Breast epithelium (tissue), 4 donors: Measurements from ENCODE around the gene CLDN20. TPM values are rescaled to one million over a fixed set of nuclear protein-coding genes. Genes with fewer than 3 reads are reported as not detected.

ENCODE experiments used
- DNase-seq, 2 donors: peaks; one replicate each; pipeline ENCODE4 v3.0.0-alpha.2; 2019; ENCODE audit warnings: low spot score in 2 of 2
- H3K27ac ChIP-seq, 2 donors: fragments of 200-600 bp; sonication (generic) in 1 of 2; one replicate each; pipeline ENCODE4 v1.5.1; 2016 to 2019; ENCODE audit warnings: mild to moderate bottlenecking in 1 of 2
- H3K27me3 ChIP-seq, 2 donors: fragments of 200-600 bp; sonication (generic) in 1 of 2; one replicate each; pipeline versions ENCODE4 v1.5.1 to v1.6.0; 2017 to 2019; ENCODE audit warnings: control low read depth in 1 of 2, mild to moderate bottlenecking in 1 of 2
- H3K36me3 ChIP-seq: fragments of 200-600 bp; one replicate; pipeline ENCODE4 v1.5.1; 2019
- H3K4me1 ChIP-seq, 2 donors: fragments of 200-600 bp; sonication (generic); one replicate each; pipeline ENCODE4 v1.5.1; 2016 to 2019; ENCODE audit warnings: control low read depth in 1 of 2
- H3K4me3 ChIP-seq, 3 donors: fragments of 200-600 bp; sonication (generic); 1 replicate in 2 of 3; 2 replicates in 1 of 3; pipeline ENCODE4 v1.5.1; 2016 to 2019; ENCODE audit warnings: mild to moderate bottlenecking in 3 of 3, moderate library complexity in 2 of 3
- H3K9me3 ChIP-seq, 2 donors: fragments of 200-600 bp; sonication (generic) in 1 of 2; one replicate each; pipeline ENCODE4 v1.5.1; 2016 to 2019; ENCODE audit warnings: control low read depth in 1 of 2
- CTCF ChIP-seq, 3 donors: fragments of 450-650 bp; IDR thresholded peaks; one replicate each; pipeline ENCODE4 v1.5.1; 2016 to 2017; ENCODE audit warnings: antibody characterized with exemption in 3 of 3, mild to moderate bottlenecking in 3 of 3, moderate library complexity in 3 of 3
- POLR2A ChIP-seq: fragments of 450-650 bp; IDR thresholded peaks from one replicate; pipeline ENCODE4 v1.6.1; 2016; ENCODE audit warnings: antibody characterized with exemption, mild to moderate bottlenecking, moderate library complexity
- POLR2AphosphoS5 ChIP-seq, 3 donors: sonication (generic); formaldehyde crosslinking; IDR thresholded peaks; one replicate each; pipeline ENCODE4 v1.6.1; 2017; ENCODE audit warnings: antibody characterized with exemption in 3 of 3
- intact Hi-C: fragments of 100-400 bp; cut with DNase I; formaldehyde crosslinking; loops from one replicate; pipeline ENCODE4 v1.15.1; 2023; ENCODE audit warnings: low total_unique reads
- total RNA-seq, 3 donors: library from RNA; depleted of rRNA; stranded (reverse); fragments of >200 nt; gene quantifications; one replicate each; pipeline ENCODE4 v1.1.0, GENCODE V29; 2016

Gene CLDN20
- total RNA-seq, 3 donors from 2014 or later: not detected

- no peaks in the 10 kb centered on the region for H3K36me3 ChIP-seq
- DNase-seq: no peak
- no peak for TF ChIP-seq POLR2A
- TF ChIP-seq POLR2AphosphoS5 (IDR thresholded peaks at IDR 0.05): no peak
- TF ChIP-seq CTCF (IDR thresholded peaks at IDR 0.05): no peak
- no peak overlapping the region for H3K27ac ChIP-seq
- H3K27me3 ChIP-seq: no peaks in the 10 kb centered on the region
- peaks cover 4 to 5% of the 10 kb centered on the region in 2 donors for H3K9me3 ChIP-seq
- intact Hi-C loops: no loop called here
- H3K4me3 ChIP-seq: no peak overlapping the region
- H3K4me1 ChIP-seq: no peaks in the 10 kb centered on the region
These were observed 28.7 kb upstream of the CLDN20 start for GRCh38 chr6:155235087-155235486.

DNA sequence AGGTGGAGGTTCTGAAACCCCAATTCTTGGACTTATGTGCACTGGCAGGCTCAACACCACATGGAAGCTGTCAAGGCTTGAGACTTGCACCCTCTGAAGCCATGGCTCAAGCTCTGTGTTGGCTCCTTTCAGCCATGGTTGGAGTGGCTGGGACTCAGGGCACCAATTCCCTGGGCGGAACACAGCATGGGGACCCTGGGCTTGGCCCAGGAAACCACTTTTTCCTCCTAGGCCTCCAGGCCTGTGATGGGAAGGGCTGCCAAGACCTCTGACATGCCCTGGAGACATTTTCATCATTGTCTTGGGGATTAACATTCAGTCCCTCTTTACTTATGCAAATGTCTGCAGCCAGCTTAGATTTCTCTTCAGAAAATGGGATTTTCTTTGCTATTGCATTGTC is 26.2 kb upstream of the CLDN20 start:
- H3K4me3 ChIP-seq: no peak overlapping the region
- no peaks in the 10 kb centered on the region for H3K27me3 ChIP-seq
- intact Hi-C loops: no loop called here
- no peak overlapping the region for H3K27ac ChIP-seq
- no peak for DNase-seq
- no peaks in the 10 kb centered on the region for H3K36me3 ChIP-seq
- no peaks in the 10 kb centered on the region for H3K4me1 ChIP-seq
- H3K9me3 ChIP-seq: peaks cover 4 to 5% of the 10 kb centered on the region in 2 donors
- TF ChIP-seq CTCF (IDR thresholded peaks at IDR 0.05) (no peak), POLR2AphosphoS5 (IDR thresholded peaks at IDR 0.05) (no peak), POLR2A (no peak)

DNA sequence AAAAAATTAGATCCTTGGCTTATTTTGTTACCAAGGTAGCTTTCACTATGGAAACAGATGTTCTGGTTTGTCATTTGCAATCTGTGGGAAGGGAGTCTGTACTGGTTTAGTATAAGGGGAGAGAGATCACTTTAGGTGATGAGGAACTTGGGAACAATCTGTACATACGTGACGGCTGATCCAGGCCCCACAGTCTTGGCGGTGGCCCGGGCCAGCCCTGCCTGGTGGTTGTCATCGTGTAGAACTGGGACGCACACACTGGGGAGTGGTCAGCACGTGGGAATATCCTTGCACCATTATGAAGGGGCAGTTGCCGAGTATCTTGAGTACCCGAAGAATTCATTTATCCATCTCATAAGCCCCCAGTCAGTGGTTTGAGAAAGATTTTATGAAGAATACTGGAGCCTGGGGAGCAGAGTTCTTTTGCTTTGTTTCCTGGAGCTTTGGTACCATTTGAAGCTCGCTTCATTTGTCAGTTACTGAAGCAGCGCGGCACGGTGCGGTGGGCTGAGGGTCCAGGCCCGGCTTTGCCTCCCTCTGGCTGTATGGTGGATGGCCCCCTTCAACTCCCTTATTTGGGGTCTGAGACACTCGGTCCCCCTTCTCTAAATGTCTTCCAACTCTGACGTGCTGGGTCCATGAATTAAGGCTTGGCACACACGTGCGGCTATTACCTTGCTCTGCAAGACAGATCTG is 22.8 kb upstream of the CLDN20 start:
- TF ChIP-seq POLR2AphosphoS5 (IDR thresholded peaks at IDR 0.05) (no peak), CTCF (IDR thresholded peaks at IDR 0.05) (no peak), POLR2A (no peak)
- intact Hi-C loops: no loop called here
- no peaks in the 10 kb centered on the region for H3K27me3 ChIP-seq
- no peaks in the 10 kb centered on the region for H3K36me3 ChIP-seq
- no peak overlapping the region for H3K27ac ChIP-seq
- no peak for DNase-seq
- peaks cover 4 to 5% of the 10 kb centered on the region in 2 donors for H3K9me3 ChIP-seq
- H3K4me3 ChIP-seq: no peak overlapping the region
- H3K4me1 ChIP-seq: no peaks in the 10 kb centered on the region

GRCh38 chr6:155241966-155242365 is 21.8 kb upstream of the CLDN20 start:
- TF ChIP-seq CTCF (IDR thresholded peaks at IDR 0.05) (no peak), POLR2AphosphoS5 (IDR thresholded peaks at IDR 0.05) (no peak), POLR2A (no peak)
- H3K4me3 ChIP-seq: no peak overlapping the region
- intact Hi-C loops: no loop called here
- no peak overlapping the region for H3K27ac ChIP-seq
- DNase-seq: no peak
- H3K4me1 ChIP-seq: no peaks in the 10 kb centered on the region
- peaks cover 4 to 5% of the 10 kb centered on the region in 2 donors for H3K9me3 ChIP-seq
- no peaks in the 10 kb centered on the region for H3K27me3 ChIP-seq
- no peaks in the 10 kb centered on the region for H3K36me3 ChIP-seq

GRCh38 chr6:155244434-155244833 is 19.4 kb upstream of the CLDN20 start:
- Histone ChIP-seq H3K27me3 (no peaks in the 10 kb centered on the region), H3K9me3 (no peaks in the 10 kb centered on the region), H3K4me3 (no peak overlapping the region), H3K27ac (no peak overlapping the region), H3K4me1 (no peaks in the 10 kb centered on the region), H3K36me3 (no peaks in the 10 kb centered on the region)
- no peak for DNase-seq
- intact Hi-C loops: no loop called here
- no peak for TF ChIP-seq POLR2A

DNA sequence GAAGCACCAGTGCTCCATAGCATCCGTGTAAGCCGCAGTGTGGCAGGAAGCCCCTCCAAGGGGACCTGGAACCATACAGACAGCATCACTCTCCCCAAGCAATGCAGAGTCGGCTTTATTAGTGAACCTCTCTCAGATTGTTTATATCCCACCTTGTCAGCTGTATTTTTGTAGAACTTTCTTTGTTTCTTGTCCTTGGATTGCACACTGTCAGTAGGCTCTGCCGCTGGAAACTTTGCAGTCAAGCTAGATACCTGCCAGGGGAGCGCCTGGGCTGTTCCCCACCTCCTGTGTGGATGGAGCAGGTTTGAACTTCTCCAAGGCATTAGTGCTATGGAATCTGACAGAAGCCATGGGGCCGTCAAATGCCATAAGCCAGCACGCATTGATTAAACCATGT is 18.6 kb upstream of the CLDN20 start:
- intact Hi-C loops: no loop called here
- DNase-seq: no peak
- no peak overlapping the region for H3K4me3 ChIP-seq
- no peaks in the 10 kb centered on the region for H3K36me3 ChIP-seq
- H3K9me3 ChIP-seq: no peaks in the 10 kb centered on the region
- TF ChIP-seq POLR2A: no peak
- TF ChIP-seq POLR2AphosphoS5 (IDR thresholded peaks at IDR 0.05): no peak
- TF ChIP-seq CTCF (IDR thresholded peaks at IDR 0.05): no peak
- H3K4me1 ChIP-seq: no peaks in the 10 kb centered on the region
- no peaks in the 10 kb centered on the region for H3K27me3 ChIP-seq
- H3K27ac ChIP-seq: no peak overlapping the region
